ENCODE measurements around the gene PAF1.
A peak's percentile ranks its signal among the peaks of the same experiment; 100 is the strongest.

Gene PAF1

DNA sequence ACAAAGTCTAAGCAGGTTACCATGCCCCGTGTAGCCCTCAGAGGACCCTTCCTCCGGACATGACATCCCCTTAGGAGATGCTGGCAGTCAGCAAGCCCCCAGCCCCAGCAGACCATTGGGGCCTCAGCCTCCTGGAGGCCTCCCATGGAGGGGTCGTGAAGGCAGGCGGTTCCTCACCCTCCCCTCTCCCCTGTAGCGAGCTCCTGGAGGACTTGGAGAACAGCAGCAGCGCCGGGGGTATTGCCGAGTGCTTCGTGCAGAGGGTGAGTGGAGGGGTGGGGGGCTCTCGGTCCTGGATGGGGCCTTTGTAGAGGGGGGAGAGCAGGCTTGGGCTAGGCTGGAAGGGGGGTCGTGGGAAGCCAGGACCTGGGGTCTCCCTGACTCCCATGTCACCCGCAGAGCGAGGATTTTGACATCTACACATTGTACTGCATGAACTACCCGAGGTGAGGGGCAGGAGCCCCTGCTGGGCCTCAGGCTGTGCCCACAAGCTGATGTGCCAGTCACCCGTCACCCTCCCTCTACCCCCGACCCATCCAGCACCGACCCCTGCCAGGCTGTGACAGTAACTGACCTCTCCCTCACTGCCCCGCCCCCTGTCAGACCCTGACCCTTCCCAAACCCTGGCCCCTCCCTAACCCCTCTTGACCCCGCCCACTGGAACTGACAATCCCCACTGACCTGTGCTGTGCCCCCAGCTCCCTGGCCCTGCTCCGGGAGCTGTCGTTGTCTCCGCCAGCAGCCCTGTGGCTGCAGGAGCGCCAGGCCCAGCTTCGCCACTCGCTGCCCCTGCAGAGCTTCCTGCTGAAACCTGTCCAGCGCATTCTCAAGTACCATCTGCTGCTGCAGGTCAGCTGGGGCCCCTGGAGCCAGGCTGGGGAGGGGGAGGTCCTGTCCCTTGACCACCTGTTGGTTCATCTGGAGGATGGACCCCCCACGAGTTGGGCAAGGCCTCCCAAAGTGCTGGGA, 25.5 kb upstream of the PAF1 start:
- peak; percentile 26 for DNase-seq

DNA sequence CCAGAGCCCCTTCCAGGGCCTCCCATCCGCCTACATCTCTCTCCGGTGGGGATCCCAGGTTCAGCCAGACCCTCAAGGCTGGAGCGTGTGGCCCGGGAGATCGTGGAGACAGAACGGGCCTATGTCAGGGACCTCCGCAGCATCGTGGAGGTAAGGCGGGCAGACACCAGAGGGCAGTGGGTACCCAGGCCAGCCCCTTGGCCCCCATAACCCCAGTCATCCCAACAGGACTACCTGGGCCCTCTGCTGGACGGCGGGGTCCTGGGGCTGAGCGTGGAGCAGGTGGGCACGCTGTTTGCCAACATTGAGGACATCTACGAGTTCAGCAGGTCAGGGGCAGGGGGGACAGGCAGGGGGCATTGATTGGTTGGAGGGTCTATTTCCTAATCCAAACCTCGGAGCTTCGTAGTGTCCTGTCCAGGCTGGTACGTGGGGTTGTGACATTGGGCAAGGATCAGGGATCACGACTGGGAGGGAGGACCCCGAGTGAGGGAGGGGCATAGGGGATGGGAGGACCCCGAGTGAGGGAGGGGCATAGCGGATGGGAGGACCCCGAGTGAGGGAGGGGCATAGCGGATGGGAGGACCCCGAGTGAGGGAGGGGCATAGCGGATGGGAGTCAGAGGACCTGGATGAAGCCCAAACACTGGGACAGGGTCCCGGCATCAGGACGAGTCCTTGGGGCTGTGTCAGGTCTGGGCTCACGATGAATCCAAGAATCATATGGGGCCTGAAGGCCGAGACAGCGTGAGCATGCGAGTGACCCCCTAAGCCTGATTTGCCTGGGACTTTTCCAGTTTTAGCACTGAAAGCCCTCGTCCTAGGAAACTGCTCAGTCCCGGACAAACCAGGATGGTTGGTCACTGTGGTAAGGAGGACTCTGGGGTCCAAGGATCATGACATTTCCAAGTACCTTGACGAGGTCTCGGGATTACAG, 24.5 kb upstream of the PAF1 start:
- DNase-seq = no peak

DNA sequence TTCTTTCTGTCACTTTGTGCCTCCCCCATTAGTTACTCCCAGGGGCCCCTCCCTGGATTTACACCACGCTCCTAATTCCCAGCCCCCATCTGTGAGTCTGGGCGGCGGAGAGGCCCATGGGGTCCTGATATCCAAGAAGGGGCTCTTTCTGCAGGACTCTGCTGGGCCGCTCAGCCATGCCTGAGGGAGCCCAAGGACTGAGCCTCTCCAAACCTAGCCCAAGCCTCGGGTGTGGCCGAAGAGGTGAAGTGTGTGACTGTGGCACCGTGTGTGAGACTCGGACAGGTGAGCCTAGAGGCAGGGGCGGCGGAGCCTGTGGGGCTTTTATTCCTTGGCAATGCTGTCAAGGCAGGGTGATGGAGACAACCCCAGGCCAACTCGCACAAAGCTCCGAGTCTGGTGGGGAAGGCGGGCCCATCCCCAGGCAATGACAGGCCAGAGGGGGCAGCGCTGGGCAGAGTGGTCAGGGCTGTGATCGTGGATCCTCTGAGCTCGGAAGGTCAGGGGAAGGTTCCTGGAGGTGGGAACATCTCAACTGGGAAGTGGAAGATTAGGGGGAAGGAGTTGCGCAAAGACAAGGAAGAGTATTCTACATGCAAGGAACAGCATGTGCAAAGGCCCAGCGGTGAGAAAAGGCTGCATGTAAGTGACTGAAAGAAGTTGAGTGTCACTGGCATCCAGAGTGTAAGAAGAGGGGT, 23.2 kb upstream of the PAF1 start:
- DNase-seq = no peak

DNA sequence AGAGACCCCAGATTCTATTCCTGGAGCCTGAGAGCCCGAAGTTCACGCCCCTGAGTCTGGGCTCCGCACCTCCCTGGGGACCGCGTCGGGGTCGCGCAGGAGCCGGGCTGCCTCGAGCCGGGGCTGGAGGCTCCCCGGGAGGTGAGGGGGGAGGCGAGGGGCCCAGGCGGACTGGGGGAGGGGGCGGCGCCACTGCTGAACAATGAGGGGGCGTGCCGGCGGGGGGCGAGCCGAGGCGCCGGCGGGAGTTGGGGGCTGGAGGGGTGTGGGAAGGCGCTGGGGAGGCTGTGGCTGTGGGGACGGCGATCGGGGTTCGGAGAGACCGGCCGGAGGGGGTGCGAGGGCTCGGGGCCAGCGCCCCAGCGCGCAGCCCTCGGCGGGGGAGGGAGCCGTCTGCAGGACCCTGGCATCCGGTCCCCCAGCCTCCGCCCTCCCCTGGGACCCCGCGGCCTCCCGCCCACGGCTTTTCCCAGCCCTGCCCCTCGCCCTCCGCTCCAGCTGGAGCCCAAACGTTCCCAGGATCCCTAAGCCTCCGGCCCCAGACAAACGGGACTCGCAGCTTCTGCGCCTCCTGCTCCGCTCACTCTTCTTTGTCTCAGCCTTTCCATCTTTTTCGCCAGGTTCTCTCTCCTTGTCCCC, 22.5 kb upstream of the PAF1 start:
- DNase-seq = no peak

DNA sequence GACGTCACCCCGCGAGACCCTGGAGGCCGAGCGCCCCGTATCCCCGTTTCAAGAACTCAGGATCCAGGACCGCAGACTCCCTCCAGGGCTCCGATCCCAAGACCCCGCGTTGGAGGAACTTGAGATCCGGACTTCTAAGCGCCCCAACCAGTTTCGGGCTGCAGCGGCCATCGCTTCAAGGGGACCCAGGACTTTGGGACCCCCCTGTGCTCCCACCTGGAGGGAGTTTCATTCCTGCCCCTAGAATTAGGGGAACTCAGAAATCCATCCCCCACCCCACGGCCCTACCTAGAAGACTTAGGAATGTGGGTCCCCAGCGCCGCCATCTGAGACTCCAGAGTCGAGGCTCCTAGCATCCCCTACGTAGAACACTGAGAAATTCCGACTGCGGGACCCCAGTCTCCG, 22.0 kb upstream of the PAF1 start:
- no peak for DNase-seq

DNA sequence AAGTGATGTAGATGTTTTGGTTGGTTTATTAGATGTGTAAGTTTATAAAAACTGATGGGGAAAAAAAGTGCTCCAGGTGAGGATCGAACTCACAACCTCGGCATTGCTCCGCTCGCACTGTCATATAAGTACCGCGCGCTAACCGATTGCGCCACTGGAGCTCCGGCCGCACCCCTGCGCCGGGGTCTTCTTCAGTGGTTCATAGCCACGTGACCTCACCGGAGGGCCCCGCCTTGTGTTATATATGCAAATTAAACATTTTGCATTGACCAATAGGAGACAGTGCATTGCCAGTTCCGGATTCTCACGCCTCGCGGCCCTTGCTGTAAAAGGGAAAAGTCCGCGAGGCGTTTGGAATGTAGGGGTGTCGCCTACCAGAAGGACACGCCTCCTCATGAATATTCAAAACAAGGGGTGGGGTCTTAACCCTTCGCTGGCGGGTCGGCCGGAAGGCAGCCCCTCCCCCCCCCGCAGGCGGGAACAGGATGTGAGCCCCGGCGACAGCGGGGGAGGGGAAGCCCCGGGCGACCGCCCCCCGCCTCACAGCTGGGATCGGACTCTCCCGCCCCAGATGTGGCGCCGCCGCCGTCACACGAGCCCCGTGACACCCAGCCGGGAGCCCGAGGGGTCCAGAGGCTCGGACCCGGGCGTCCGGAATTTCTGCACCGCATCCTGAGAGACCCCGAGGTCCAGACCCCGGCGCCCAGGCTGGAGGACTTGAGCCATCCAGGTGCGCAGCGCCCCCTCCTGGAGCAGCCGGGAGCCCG, 21.4 kb upstream of the PAF1 start, which contains the start of gene PLEKHG2:
PLEKHG2 (plus strand) TSS at position 570 of the 767 bp plus-strand sequence. CDS start 1,418 bp downstream, outside the sequence.
- peak; percentile 100 for DNase-seq

DNA sequence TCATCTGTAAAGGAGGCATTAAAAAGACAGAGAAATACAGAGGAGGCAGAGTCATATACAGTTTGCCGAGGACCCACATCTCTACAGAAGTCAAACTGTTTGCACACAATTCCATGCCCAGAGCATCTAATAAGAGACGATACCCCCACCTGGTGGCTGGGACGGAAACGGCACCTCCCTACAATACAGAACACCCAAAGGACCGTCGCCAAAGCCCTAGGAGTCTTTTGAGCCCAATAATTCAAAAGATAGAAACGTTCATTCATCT, 20.9 kb upstream of the PAF1 start:
- peak; percentile 96 for DNase-seq

DNA sequence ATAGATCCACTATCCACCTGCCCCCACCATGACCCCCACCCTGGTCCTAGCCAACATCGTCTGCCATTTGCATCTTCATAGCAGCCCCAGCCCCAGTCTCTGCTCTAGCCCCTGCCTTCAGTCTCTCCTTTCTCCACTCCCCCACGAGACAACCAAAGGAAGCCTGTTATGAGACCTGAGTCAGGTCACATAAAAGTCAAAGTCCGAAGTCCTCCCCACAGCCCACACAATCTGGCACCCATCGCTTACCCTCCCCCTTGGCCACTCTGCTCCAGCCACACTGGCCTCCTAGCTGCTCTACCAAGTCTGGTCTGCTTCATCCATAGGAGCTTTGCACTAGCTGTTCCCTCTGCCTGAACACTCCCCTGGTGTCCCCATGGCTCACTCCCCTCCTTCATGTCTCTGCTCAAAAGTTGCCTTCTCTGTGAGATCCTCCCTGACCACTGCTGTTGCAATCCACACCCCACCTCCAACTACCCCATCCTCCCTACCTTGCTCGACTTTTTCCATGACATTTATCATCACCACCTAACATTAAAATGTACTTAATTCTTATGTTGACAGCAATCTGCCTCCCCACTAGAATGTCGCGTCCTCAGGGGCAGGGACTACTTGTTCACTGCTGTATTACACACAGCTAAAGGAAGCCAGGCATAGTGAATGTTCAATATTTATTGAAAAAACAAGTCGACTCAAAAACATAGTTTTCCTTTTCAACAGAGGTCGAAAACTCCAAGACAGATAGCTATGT, 20.4 kb upstream of the PAF1 start:
- DNase-seq = peak; percentile 52

DNA sequence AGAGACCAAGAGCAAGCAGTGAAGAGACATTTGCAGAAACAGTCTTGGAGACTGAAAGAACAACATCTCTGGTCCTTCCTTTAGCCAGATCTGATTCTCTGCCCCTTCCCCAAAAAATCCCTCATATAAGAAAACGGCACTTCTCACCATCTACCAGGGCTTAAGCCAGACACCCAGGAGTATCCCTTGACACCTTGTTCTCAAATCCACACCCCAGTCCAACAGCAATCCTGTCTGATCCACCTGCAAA, 19.9 kb upstream of the PAF1 start:
- no peak for DNase-seq

DNA sequence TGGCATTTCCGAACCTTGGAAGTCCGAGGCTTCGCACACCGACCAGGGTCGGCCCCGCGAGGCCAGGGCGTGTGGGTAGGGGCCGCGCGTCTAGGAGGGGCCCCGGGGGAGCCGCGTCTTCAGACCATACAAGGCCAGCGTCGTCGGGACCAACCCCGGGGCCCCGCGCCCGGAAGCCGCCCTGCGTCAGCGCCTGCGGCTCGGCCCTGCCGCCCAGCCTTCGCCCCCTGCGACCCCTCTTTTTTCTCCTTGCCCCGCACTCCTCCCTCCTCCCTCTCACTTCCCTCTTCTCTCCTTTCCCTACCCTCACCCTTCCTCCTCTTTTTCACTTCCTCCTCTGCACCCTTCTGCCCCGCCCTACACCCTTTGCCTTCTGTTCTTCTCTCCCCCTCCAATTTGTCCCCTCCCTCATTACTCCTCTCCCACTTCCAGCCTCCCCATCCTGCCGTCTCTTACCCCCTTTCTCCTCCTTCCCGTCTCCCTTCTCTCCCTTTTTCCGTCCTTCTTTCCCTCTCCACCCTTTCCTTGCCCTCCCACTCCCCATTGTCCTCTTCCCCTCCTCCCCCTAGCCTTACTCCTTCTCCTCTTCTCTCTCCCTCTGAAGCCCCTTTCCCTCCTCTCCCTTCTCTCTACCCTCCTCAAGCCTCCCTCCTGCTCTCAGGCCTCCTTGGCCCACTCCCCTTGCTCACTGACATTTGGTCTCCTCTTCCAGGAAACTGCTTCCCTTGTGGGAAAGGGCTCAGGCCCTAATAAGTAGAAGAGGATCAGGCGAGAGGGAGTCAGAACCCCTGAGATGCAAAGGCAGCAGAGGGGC, 19.3 kb upstream of the PAF1 start:
- peak; percentile 95 for DNase-seq

DNA sequence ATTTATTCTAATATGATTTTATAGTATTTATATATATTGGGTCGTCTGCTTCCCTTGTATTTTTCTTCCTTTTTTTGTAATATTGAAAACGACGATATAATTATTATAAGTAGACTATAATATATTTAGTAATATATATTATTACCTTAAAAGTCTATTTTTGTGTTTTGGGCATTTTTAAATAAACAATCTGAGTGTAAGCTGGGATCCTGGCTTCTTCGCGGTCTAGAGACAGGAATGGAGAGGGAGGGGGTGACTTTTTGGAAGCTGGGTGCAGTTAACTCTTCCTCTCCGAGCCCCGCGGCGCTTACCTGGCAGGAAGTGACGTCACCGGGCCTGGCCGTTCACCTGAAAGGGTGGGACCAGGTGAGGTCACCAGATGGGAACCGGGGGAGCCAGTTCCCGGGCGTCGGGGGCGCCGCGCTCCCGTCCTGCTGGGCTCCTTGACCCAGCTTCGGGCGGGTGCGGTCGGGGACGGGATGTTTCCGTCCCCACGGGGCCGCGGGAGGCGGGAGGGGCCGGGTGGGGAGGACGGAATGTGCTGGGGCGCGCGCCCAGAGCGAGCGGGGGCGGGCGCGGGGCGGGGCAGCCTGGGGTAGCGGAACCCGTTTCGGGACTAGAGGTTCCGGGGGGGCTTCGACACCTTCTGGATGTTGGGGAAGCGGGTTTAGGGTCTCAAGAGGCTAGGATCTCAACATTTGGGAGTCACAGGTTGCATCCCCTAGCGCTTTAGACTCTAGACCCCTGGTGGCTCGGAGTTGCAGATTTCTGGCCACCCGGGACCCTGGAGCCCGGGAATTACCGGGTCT, 18.5 kb upstream of the PAF1 start:
- peak; percentile 76 for DNase-seq

DNA sequence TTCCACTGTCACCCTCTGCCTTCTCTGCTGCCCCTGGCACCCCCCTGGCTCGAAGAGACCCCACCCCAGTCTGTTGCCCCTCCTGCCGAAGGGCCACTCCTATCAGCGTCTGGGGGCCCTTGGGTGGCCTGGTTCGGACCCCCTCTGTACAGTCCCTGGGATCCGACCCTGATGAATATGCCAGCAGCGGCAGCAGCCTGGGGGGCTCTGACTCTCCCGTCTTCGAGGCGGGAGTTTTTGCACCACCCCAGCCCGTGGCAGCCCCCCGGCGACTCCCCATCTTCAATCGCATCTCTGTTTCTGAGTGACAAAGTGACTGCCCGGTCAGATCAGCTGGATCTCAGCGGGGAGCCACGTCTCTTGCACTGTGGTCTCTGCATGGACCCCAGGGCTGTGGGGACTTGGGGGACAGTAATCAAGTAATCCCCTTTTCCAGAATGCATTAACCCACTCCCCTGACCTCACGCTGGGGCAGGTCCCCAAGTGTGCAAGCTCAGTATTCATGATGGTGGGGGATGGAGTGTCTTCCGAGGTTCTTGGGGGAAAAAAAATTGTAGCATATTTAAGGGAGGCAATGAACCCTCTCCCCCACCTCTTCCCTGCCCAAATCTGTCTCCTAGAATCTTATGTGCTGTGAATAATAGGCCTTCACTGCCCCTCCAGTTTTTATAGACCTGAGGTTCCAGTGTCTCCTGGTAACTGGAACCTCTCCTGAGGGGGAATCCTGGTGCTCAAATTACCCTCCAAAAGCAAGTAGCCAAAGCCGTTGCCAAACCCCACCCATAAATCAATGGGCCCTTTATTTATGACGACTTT, 17.7 kb upstream of the PAF1 start:
- DNase-seq = no peak

DNA sequence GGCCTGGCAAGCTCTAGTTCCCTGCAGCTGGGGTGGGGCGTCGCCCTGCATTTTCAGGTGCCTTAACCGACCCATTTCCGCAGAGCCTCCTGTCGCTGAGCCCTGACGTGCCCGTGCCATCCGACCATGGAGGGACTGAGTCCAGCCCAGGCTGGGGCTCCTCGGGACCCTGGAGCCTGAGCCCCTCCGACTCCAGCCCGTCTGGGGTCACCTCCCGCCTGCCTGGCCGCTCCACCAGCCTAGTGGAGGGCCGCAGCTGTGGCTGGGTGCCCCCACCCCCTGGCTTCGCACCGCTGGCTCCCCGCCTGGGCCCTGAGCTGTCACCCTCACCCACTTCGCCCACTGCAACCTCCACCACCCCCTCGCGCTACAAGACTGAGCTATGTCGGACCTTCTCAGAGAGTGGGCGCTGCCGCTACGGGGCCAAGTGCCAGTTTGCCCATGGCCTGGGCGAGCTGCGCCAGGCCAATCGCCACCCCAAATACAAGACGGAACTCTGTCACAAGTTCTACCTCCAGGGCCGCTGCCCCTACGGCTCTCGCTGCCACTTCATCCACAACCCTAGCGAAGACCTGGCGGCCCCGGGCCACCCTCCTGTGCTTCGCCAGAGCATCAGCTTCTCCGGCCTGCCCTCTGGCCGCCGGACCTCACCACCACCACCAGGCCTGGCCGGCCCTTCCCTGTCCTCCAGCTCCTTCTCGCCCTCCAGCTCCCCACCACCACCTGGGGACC, 16.9 kb upstream of the PAF1 start:
- peak; percentile 43 for DNase-seq

DNA sequence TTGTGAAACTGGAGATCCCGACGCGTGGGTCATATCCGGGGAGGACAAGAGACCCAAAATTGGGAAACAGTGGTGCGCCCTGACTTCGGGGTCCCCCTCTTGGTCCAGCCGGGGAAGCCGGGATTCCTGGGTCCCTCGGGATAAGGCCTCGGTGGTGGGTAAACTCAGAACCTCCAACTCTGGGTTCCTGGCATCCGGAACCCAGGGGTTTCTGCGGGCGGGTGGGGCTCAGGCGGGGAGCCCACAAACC, 16.4 kb upstream of the PAF1 start:
- no peak for DNase-seq

DNA sequence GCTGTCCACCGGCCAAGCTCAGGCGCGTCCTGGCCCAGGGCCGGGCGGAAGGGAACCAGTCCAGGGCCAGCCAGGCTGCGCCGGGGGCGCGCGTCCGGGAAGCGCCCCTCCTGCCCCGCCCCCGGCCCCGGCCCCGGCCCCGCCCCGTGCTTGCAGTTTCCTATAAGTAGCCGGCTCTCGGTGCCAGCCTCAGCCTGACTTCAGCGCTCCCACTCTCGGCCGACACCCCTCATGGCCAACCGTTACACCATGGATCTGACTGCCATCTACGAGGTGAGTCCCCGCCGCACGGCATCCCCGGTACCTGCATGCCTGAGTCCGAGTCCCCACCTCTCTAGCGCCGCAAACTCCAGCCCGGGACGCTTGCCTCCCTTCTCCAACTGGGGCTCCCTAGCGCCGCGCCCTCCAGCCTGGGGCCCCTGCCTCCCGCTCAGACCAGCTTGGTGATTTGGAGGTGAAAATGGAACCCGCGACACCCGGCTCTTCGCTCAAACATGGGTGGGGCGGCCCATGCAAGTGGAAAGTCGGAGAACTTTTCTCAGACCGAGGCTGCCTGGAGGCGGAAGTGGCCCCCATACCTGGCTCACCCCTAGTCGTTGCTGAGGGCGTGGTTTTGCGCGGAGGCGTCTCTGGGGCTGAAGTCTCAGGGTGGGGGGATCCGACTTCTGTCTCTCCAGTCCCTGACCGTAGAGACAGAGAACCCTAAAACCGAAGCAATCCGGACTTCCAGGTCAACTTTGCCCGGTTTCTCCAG, 15.9 kb upstream of the PAF1 start, which contains the start of gene ZFP36:
ZFP36 (plus strand) TSS at position 192 of the 754 bp plus-strand sequence; CDS start at position 250, 58 bp downstream.
- peak; percentile 75 for DNase-seq

DNA sequence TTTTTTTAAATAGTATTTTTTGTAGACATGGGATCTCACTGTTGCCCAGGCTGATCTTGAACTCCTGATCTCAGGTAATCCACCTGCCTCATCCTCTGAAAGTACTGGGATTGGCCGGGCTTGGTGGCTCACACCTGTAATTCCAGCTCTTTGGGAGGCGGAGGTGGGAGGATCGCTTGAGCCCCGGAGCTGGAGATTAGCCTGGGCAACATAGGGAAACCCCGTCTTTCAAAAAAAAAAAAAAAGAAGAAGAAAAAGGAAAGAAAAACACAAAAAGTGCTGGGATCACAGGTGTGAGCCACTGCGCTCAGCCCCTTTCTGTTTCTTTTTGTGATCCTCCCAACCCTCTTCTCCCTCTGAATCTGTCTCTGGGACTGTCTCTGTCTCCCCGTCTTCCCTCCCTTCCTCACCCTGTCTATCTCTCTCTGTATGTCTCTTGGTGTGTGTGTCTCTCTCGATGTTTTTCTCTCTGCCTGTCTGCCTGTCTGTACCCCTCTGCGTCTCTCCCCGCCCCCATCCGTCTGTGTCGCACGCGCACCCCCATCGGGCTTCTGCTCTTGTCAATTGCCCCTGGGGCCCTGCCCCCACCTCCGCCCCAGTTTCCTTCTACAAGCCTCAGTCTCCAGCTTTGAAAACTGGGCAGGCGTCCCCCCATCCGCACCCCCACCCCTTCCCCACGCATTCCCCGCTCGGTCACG, 15.2 kb upstream of the PAF1 start:
- DNase-seq = peak; percentile 75

Measured in MV-4-11 (cell line).